Ovary (tissue), 9 donors: ENCODE measurements around the gene TUBA3D. TPM values are rescaled to one million over a fixed set of nuclear protein-coding genes. Genes with fewer than 3 reads are reported as not detected.
"Not testable (repeated sequence)": the region's sequence is repeated elsewhere in the genome, so short reads cannot be mapped to it uniquely, and the experiment has no call there.

Source experiments
- DNase-seq, 5 donors: peaks; one replicate each; pipeline ENCODE4 v3.0.0-alpha.2; 2019 to 2020
- H3K27ac ChIP-seq, 2 donors: fragments of 200-600 bp; one replicate each; pipeline versions ENCODE4 v1.5.1 to v1.8.0; 2019 to 2022
- H3K27me3 ChIP-seq: fragments of 200-600 bp; one replicate; pipeline ENCODE4 v1.8.0; 2022
- H3K36me3 ChIP-seq: fragments of 200-600 bp; sonication (generic); one replicate; pipeline ENCODE4 v1.5.1; 2019
- H3K4me1 ChIP-seq: one replicate; pipeline ENCODE4 v1.8.1; 2013; ENCODE audit warnings: mild to moderate bottlenecking, moderate library complexity; ENCODE audit not compliant: insufficient read depth
- H3K4me3 ChIP-seq: fragments of 200-600 bp; sonication (generic); one replicate; pipeline ENCODE4 v1.5.1; 2017
- H3K9me3 ChIP-seq, 2 donors: fragments of 200-600 bp in 1 of 2; sonication (generic) in 1 of 2; one replicate each; pipeline versions ENCODE4 v1.5.1 to v1.8.1; 2013 to 2019; ENCODE audit warnings: mild to moderate bottlenecking in 1 of 2, moderate library complexity in 1 of 2
- EP300 ChIP-seq: sonication (generic); formaldehyde crosslinking; IDR thresholded peaks from one replicate; pipeline ENCODE4 v1.6.1; 2017; ENCODE audit warnings: antibody characterized with exemption
- POLR2A ChIP-seq: fragments of 450-650 bp; IDR thresholded peaks from one replicate; pipeline ENCODE4 v1.6.1; 2017; ENCODE audit warnings: antibody characterized with exemption, mild to moderate bottlenecking, moderate library complexity
- WGBS, 3 donors: extraction: QIAGEN DNeasy Blood & Tissue Kit in 1 of 3; methylation state at CpG; one replicate each; pipeline versions ENCODE4 v1.1.5 to v1.1.7; 2013 to 2017; 5-methylcytosine and 5-hydroxymethylcytosine counted together
- intact Hi-C, 4 donors: fragments of 100-400 bp; cut with DNase I; formaldehyde crosslinking; loops; one replicate each; pipeline versions ENCODE4 v1.11.0 to v1.15.1; 2022 to 2023
- polyA plus RNA-seq, 2 donors: library from polyadenylated mRNA; stranded (reverse); fragments of 200-250 nt in 1 of 2; fragments of 350-450 nt in 1 of 2; fragmentation: Illumina TruSeq in 1 of 2; extraction: RNeasy Lipid Tissue Mini Kit (QIAGEN cat#74804) in 1 of 2; gene quantifications; one replicate each; pipeline ENCODE4 v1.2.3, GENCODE V29; 2013 to 2014
- total RNA-seq, 7 donors: library from RNA; depleted of rRNA in 2 of 7; stranded (reverse); fragments of >200 nt in 2 of 7; fragmentation: NEBNext Ultra II Directional in 3 of 7; extraction: Animal tissue kit (Norgen Biotek cat#: 25700) in 3 of 7; gene quantifications; one replicate each; pipeline versions ENCODE4 v1.1.0 to v1.2.4, GENCODE V29; 2016 to 2023
- TF ChIP-seq, protein P1 (sequence below), 3 donors: fragments of 450-650 bp in 2 of 3; fragments of 200-600 bp in 1 of 3; IDR thresholded peaks; one replicate each; pipeline versions ENCODE4 v1.5.1 to v1.8.0; 2016 to 2022; ENCODE audit warnings: antibody characterized with exemption in 3 of 3, mild to moderate bottlenecking in 1 of 3
- donor health status: DM: no; HTN: no; CAD: no; lungs with moderate emphysema.
- donor health status: DM: no; HTN: no; CAD: no.
- donor health status: Bipolar disorder and iron deficiency.
- donor health status: DM: yes; HTN: yes; CAD: no.
- donor health status: DM: no; HTN: no; CAD: no.
- donor health status: DM: yes; HTN: yes; CAD: no.

Gene TUBA3D
- total and polyA plus RNA-seq, 9 donors = 0.15 to 74.1 (median 0.38) TPM; not detected in 2

- H3K4me3 ChIP-seq, DNase-seq, H3K27ac ChIP-seq, H3K4me1 ChIP-seq, H3K36me3 ChIP-seq, H3K9me3 ChIP-seq, H3K27me3 ChIP-seq, intact Hi-C loops: not testable (repeated sequence)
- WGBS, 3 donors = 75 to 88% (median 77%) methylated on average over 15 of the region's 15 CpGs
Measured at GRCh38 chr2:131514408-131515166, 38.7 kb downstream of the TUBA3D start.

DNA sequence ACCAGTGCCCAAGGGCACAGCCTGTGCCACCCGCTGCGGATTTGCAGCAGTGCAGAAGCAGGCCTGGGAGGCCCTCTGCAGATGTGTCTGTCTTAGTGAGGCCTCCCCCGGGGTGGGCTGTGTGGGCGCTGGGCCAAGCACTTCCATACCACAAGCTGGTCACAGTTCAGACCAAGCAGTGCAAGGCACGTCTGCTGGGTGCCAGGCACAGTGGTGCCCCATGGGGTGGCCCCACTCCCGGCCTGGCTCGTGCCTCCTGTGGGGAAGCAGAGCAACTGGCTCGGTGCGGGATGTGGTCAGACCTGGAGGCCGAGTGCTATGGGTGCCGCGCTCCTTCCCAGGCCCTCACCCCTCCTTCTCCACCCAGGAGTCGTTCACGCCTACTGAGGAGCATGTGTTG lies 39.3 kb downstream of the TUBA3D start:
- DNase-seq, H3K4me3 ChIP-seq, H3K9me3 ChIP-seq, H3K27me3 ChIP-seq, H3K27ac ChIP-seq, H3K36me3 ChIP-seq, intact Hi-C loops, H3K4me1 ChIP-seq: not testable (repeated sequence)
- WGBS, 3 donors = 72 to 92% (median 82%) methylated on average over 4 to 14 of the region's 14 CpGs

GRCh38 chr2:131516011-131516410 lies 40.1 kb downstream of the TUBA3D start:
- no peaks in the 10 kb centered on the region for H3K27me3 ChIP-seq
- no peak overlapping the region for H3K27ac ChIP-seq
- no peak overlapping the region for H3K4me3 ChIP-seq
- no peak for DNase-seq
- WGBS, 3 donors = 72 to 88% (median 77%) methylated on average over 8 to 10 of the region's 10 CpGs
- TF ChIP-seq POLR2A (no peak), EP300 (no peak)
- TF ChIP-seq, protein P1, sequence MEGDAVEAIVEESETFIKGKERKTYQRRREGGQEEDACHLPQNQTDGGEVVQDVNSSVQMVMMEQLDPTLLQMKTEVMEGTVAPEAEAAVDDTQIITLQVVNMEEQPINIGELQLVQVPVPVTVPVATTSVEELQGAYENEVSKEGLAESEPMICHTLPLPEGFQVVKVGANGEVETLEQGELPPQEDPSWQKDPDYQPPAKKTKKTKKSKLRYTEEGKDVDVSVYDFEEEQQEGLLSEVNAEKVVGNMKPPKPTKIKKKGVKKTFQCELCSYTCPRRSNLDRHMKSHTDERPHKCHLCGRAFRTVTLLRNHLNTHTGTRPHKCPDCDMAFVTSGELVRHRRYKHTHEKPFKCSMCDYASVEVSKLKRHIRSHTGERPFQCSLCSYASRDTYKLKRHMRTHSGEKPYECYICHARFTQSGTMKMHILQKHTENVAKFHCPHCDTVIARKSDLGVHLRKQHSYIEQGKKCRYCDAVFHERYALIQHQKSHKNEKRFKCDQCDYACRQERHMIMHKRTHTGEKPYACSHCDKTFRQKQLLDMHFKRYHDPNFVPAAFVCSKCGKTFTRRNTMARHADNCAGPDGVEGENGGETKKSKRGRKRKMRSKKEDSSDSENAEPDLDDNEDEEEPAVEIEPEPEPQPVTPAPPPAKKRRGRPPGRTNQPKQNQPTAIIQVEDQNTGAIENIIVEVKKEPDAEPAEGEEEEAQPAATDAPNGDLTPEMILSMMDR (IDR thresholded peaks at IDR 0.05) = no peak
- intact Hi-C loops = no loop called here
- H3K9me3 ChIP-seq = no peaks in the 10 kb centered on the region
- H3K36me3 ChIP-seq = no peaks in the 10 kb centered on the region
- no peaks in the 10 kb centered on the region for H3K4me1 ChIP-seq

GRCh38 chr2:131516621-131517020 lies 40.7 kb downstream of the TUBA3D start:
- H3K4me1 ChIP-seq, H3K36me3 ChIP-seq, H3K27me3 ChIP-seq, H3K27ac ChIP-seq, intact Hi-C loops, H3K9me3 ChIP-seq, H3K4me3 ChIP-seq: not testable (repeated sequence)
- peak in 1 of 5 donors; percentile 65 for DNase-seq
- 57 to 68% (median 63%) methylated on average over 11 of the region's 11 CpGs for WGBS, 3 donors

DNA sequence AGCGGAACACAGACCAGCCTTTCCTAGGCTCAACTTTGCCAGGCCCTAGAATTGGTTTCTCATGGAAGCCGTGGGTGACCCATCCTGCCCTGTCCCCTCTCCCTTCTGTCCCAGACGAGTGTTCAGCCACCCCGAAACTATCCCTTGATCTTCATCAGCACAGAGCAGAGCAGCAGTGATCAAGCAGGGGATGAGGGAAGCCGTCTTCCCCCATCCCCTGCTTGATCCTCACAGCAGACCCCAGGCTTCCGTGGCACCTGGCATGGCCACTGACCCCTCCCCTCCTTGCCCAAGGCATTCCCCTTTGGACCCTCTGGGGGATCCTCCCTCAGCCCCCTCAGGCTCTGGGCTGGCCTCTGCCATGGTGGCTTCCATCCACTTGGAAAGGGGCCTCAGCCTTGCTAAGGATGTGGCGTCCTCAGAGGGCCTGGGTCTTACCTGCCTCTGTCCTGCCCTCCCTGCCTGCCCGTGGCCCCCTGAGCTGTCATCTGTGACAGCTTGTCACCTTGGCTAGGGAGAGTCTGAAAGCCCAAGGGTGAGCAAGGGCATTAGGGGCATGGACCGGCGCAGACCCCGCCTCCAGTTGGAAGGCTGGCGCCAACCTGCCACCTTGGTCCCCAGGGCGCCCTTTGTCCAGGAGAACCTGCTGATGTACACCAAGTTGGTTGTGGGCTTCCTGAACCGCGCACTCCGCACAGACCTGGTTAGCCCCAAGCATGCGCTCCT lies 41.4 kb downstream of the TUBA3D start:
- H3K4me1 ChIP-seq = no peaks in the 10 kb centered on the region
- no peak for TF ChIP-seq POLR2A
- TF ChIP-seq EP300 = no peak
- TF ChIP-seq, protein P1 (IDR thresholded peaks at IDR 0.05) = no peak
- H3K36me3 ChIP-seq = no peaks in the 10 kb centered on the region
- H3K9me3 ChIP-seq = no peaks in the 10 kb centered on the region
- no peak overlapping the region for H3K27ac ChIP-seq
- 90 to 92% (median 92%) methylated on average over 16 to 17 of the region's 17 CpGs for WGBS, 3 donors
- no peak for DNase-seq
- intact Hi-C loops = no loop called here
- no peak overlapping the region for H3K4me3 ChIP-seq
- no peaks in the 10 kb centered on the region for H3K27me3 ChIP-seq

DNA sequence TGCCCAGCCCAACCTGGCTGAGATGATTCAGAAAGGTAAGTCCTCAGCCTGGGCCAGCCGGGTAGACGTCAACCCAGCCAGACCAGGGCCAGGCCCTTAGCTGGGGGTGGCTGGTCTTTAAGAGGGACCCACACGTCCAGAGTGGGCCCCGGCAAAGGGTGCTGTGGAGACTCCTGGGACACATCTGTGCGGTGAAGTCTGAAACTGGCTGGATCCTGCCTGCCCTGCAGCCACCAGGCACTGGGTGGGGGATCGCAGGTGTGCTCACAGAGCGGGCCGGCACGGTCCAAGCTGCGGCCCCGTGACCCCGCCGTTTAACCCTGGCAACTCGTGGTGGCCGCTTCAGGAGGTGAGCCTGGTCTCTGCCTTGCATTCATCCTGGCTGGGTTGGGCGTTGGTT lies 41.9 kb downstream of the TUBA3D start:
- H3K9me3 ChIP-seq, H3K4me1 ChIP-seq, H3K27me3 ChIP-seq, H3K36me3 ChIP-seq, intact Hi-C loops, H3K4me3 ChIP-seq, DNase-seq, H3K27ac ChIP-seq: not testable (repeated sequence)
- 82 to 87% (median 86%) methylated on average over 16 of the region's 16 CpGs for WGBS, 3 donors

DNA sequence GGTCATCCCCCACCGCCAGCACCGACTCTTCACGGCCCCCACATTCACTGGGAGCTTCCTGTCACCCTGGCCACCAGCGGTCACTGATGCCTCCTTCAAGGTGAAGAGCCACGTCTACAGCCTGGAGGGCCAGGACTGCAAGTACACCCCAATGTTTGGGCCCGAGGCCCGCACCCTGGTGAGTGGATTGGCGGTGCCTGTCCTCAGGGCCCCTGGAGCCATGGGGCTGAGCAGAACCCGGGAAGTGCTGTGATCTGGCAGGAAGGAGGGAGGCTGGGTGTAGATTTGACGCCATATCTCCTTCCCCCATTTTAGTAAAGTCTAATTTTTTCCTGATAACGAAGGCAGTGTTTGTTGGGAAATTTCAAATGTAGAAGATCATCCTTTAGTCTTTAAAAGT lies 42.6 kb downstream of the TUBA3D start:
- H3K27ac ChIP-seq, H3K4me3 ChIP-seq, H3K4me1 ChIP-seq, intact Hi-C loops, H3K36me3 ChIP-seq, H3K9me3 ChIP-seq, H3K27me3 ChIP-seq, DNase-seq: not testable (repeated sequence)
- WGBS, 3 donors = 86 to 91% (median 90%) methylated on average over 9 to 10 of the region's 11 CpGs
